ENCODE data around the gene IFT25.
"Not testable (repeated sequence)": the region's sequence is repeated elsewhere in the genome, so short reads cannot be mapped to it uniquely, and the experiment has no call there.

The IFT25 gene

DNA sequence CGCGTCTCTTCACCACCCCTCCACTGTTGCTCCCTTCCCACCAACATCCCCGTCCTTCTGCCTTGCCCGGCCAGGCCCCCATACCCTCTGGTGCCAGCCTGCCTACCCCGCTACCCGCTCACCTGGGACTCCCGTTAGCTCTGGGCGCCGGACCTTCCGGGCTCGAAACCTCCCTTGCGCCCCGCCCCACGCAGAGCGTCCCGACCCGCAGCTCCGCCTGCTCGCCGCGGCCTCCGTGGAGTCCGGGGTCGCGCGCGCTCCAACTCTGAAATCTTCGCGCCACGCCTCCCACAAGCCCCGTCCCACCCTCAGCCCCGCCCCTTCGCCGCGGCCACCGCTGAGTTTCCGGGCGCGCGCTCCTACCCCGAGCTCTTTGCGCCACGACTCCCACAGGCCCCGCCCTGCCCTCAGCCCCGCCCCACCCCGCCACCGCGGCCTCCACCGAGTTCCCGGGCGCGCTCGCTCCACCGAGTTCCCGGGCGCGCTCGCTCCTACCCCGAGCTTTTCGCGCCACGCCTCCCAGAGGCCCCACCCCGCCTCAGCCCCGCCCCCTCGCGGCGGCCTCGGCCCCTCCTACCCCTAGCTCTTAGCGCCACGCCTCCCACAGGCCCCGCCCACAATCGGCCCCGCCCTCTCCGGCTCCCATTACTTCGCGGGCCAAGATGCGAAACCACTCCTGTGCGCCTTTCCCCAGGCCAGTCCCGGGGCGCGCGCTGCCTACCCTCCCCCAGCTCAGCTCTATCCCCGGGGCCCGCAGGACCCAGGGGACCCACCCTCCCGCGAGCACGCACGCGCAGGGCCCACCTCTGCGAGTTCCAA, at the start of gene IFT25:
IFT25 (minus strand) TSS at position 267 of the 819 bp plus-strand sequence. CDS start 5,617 bp downstream, outside the sequence.
- DNase-seq: peak; percentile 96 to 97

DNA sequence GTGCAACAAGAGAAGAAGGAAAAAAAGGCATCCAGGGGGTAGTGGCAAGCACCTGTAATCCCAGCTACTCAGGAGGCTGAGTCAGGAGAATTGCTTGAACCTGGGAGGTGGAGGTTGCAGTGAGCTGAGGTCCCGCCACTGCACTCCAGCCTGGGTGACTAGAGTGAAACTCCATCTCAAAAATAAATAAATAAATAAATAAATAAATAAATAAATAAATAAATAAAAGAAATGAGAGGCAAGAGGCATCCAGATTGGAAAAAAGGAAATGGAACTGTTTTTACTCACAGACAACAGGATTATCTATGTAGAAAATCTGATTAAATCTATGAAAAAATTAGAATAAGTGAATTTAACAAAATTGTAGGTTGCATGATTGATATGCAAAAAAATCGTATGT, 49.0 kb upstream of the IFT25 start:
- not testable (repeated sequence) for DNase-seq

DNA sequence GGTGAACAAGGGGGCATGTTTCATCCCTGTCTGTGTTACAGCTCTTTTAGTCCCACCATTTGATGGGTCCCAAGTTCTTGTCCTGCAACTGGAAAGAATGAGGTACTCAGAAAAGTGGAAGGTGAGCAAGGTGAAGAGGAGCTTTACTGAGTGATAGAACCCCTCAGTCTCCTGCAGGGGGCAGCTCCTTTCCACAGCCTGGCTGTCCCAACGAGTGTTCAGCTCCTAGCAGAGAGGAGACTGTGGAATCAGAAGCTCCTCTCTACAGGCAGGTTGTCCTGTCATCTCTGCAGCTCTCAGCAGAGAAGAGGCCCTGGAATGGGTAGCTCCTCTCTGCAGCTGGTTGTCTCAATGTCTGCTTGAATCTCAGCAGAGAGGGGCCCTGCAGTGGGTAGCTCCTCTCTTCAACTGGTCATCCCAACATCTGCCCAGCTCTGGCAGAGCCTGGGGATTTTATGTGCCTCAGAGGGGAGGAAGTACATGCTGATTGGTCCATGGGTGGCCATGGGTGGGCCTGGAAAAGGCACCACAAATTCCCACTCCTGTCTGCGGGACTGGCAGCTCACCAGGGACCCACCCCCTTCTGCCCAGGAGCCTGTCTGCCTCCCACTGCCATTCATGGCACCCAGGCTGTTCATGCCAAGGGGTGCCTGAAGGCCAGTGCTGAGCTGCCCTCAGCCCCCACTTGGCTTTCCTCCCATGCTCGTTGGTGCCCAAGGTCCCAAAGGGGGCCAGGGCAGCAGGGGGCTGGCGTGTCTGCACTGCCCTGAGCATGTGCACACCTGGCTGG, 46.8 kb upstream of the IFT25 start:
- no peak for DNase-seq

DNA sequence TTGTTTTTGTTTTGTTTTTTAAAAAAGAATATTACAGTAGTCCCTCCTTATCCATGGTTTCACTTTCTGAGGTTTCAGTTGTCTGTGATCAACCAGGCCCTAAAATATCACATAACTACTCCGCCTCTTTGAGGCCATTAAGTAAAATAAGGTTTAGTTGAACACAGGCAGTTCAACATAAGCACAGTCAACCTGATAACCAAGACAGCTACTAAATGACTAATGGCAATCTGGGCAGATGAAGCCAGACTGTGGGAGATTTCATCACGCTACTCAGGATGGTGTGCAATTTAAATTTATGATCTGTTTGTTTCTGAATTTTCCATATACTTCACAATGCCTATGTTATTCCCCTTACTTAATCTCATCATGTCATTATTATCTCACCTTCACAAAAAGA, 42.4 kb upstream of the IFT25 start:
- DNase-seq: no peak

DNA sequence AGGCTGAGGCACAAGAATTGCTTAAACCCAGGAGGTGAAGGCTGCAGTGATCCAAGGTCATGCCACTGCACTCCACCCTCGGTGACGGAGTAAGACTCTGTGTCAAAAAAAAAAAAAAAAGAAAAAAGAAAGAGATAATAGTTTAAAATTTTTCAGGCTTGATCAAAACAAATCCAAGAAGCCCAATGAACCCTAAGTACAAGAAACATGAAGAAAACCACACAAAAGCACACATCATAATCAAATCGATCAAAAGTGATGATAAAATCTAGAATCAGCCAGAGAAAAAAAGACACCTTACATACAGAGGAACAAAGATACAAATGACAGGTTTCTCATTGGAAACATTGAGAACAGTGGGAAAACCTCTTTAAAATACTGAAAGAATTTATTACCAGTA, 41.0 kb upstream of the IFT25 start:
- peak in 1 of 2 donors; percentile 3 for DNase-seq

DNA sequence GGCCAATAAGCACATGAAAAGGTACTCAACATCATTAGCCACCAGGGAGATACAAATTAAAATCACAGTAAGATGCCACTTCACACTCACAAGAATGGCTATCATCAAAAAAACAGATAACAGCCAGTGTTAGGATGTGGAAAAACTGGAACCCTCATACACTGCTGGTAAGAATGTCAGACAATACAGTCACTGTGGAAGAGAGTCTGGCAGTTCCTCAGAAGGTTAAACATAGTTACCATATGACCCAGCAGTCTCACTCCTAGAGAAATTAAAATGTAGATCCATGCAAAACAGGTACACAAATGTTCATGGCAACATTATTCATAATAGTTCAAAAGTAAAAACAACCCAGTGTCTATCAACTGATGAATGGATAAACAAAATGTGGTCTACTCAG, 39.2 kb upstream of the IFT25 start:
- DNase-seq: no peak

DNA sequence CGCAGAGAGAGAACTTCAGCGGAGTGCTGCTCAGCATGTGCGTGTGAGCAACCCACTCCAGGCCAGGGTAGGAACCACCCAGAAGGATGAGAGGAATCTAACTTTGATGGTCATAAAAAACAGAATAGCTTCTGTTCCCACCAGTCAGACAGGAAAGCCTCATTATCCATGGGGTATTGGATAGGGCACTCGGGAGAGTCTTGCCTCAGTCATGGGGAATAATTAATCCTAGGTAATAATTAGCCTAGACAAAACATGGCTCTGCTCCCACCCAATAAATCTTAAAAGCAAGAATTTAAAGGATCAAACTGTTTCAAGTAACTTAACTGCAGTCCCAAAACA, 37.2 kb upstream of the IFT25 start:
- DNase-seq: no peak

DNA sequence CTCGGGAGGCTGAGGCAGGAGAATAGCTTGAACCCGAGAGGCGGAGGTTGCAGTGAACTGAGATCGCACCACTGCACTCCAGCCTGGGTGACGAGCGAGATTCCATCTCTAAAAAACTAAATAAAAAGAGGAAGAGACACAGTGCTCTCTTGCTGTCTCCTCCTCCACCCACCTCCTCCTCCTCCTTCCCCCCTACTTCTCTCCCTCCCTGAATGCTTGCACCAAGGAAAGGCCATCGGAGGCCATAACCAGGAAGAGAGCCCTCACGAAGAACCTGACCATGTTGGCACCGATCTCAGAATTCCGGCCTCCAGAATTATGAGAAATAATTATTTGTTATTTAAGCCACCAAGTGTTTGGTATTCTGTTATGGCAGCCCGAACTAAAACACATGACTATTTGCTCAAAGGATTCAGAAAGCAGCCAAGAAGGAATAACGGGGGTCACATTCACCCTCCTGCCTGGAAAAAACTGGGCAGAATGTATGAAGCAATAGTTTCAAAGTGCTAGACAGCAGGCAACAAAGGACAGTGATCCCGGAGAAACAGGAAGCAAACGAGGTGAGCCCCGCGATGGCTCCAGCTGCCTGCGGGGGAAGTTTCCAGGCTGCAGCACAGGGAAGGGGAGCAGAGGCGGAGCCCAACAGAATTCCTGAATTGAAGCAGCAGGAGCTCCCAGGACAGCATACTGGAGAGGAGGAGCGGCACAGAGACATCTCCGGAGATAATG, 36.7 kb upstream of the IFT25 start:
- DNase-seq: no peak

DNA sequence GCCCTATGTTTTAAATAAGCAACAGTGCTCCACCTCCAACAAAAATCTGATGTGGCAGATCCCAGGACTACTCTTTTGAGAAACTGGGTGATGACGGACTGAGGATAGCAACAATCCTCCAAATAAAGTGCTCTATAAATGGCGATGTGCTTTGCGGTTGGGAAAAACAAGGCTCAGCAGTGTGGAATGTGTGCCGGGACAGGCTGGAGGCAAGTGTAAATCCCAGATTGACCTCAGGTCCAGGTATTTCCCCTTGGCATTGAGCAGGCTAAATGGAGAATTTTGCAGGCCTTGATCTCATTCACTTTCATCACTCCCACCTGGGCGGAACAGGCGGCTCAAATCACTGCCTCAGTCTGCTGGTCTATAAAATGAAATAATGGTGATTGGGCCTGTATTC, 35.7 kb upstream of the IFT25 start:
- no peak for DNase-seq

DNA sequence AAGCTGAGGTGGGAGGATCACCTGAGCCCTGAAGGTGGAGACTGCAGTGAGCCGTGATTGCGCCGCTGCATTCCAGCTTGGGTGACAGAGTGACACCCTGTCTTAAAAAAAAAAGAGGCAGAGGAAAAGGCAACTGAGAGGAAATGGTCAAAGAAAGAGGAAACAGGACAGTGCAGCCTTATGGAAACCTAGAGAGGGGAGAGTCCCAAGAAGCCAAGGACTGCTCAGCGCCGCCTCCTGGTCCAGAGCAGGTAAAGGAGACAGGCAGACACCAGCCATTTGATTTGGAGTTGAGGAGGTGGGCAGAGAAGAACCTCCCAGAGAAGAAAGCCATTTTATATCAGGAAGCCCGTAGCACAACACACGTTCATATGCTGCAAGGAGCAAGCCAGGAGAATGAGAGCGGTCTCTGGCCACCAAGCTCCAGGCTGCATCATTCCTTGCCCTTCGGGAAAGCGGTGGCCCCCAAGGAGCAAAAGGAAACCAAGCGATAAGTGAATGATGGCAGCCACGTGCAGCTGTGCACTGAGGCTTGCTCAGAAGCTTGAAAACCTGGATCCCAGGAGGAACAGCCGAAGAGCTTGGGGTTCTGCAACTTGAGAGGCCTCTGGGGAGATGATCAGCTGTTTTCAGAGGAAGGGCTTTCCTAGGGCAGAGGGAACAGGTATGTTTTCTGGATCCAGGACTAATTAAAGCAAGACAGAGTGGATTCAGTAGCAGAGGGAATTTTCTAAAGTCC, 34.4 kb upstream of the IFT25 start:
- no peak for DNase-seq

DNA sequence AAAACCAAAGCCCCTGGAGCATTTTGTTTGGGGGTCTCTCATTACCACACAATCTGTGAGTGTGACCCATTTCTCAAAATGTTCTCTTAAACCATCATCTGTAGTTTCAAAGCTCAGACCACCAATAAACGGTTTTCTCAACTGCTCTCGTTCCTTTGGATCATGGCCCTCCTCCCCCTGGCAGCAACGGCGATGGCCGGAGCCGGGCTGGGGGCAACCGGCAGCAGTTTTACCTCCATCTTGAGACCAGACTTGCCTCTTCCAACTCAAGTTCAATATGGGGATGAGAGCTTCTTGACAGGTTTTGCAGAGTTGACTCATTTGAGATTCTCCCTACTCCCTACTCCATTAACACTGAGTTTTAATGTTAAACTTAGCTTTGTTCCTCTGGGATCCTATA, 30.4 kb upstream of the IFT25 start:
- no peak for DNase-seq

DNA sequence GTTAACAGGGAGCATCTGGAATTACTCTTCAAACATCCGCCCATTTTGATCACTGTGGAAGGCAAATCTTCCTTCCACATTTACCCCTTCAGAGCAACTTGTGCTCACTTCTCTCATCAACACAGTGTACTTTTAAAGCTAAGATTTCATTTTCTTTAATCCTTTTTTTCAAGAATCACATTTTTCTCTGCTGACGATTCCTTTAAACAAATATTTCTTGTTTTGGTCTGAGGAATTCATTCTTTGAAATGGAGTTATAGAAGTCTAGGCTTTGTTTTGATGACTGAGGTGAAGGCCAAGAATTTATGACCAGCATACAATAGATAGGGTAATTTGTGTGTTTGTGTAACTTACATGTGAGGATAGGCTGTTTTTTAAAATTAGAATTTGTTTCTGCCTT, 26.2 kb upstream of the IFT25 start:
- no peak for DNase-seq

DNA sequence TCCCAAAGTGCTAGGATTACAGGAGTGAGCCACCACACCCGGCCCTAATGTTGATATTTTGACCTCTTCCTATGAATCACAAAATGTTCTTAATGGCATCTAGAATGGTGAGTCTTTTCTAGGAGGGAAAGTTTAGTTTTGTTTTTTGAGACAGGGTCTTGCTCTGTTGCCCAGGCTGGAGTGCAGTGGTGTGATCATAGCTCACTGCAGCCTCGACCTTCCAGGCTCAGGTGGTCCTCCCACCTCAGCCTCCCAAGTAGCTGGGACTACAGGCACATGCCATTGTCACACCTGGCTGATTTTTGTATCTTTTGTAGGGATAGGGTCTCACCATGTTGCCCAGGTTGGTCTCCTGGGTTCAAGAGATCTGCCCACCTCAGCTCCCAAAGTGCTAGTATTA, 23.8 kb upstream of the IFT25 start:
- DNase-seq: not testable (repeated sequence)

DNA sequence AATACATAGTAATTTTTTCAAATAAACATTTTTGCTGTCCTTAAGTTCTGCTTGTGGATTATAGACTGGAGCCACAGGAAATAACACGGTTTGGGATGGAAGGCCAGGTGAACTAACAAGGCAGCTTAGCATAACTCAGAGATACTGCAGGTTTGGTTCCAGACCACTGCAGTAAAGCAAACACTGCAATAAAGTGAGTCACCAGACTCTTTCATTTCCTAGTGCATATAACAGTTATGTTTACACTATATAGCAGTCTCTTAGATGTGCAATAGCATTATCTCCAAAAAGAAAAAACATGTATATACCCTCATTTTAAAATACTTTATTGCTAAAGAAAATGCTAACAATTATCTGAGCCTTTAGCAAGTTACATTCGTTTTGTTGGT, 22.6 kb upstream of the IFT25 start:
- no peak for DNase-seq

DNA sequence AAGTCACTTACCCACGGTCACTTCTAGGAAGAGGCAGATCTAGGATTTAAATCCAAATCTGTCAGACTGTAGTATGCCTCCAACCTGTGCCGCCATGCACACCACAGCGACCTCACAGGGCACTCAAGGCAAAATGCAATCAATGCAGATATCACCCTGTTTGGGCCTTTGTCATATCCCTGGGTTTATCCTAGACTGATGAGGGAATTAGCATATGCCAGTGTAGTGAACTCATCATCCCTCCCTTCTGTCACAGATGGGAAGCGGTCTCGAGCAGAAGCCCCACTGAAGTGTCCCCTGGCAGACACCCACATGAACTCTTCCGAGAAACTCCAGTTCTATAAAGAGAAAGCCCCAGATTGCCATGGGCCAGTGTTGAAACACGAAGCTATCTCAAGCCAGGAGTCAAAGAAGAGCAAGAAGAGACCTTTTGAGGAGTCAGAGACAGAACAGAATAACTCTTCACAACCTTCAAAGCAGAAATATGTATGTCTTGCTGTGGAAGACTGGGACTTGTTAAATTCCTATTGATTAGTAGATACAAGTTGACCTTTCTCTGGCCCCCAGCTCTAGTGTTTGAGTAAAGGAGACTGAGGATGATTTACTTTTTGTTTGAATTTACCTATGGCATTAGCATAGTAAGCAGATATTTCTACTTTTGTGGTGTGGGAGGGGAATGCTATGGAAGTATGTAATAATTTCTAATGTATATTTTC, 22.1 kb upstream of the IFT25 start:
- DNase-seq: no peak

DNA sequence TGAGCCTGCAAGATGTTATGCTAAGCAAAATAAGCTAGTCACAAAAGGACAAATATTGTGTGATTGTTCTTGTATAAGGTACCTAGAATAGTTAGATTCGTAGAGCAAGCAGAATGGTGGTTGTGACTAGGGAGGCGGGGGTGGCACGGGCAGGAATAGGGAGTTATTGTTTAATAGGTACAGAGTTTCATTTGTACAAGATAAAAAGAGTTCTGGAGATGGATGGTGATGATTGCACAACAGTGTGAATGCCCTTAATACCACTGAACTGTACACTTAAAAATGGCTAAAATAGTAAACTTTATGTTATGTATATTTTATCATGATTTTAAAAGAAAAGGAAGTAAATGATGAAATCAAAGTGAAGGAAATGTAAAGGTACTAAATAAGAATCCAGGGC, 21.3 kb upstream of the IFT25 start:
- no peak for DNase-seq

DNA sequence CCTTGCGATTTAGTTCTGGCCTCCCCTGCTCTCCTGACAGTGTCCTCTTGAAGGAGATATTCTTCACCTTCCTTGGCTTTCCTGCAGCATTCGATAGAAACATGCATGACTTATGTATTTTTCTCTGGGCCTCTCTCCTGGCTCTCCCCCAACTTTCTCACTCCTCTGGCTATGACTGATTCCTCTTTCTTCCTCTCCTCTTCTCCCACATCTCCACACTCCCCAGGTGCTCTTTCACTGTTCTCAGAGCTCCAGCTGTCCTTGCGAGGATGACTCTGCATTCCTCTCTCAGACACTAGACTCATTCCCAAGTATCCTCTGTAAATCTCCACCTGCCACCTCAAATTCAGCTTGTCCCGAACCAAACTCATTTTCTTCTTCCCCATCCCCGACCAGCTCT, 18.6 kb upstream of the IFT25 start:
- no peak for DNase-seq

DNA sequence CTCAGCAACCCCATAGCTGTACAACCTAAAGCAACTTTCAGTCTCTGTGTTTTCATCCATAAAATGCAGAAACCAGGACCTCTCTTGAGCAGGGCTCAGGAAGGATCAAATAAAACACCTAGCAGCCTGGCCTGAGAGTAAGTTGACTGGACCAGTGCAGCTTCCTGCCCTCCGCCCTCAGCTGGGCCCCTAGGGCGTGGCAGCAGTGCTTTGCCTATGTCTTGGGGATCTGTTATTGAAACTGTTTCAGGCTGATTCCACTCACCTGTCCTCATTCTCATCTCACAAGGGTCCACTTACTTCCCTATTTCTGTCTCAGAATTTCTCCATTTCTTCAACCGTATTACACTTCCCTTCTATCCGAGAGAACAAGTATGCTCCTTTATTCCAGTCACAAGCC, 18.0 kb upstream of the IFT25 start:
- no peak for DNase-seq

DNA sequence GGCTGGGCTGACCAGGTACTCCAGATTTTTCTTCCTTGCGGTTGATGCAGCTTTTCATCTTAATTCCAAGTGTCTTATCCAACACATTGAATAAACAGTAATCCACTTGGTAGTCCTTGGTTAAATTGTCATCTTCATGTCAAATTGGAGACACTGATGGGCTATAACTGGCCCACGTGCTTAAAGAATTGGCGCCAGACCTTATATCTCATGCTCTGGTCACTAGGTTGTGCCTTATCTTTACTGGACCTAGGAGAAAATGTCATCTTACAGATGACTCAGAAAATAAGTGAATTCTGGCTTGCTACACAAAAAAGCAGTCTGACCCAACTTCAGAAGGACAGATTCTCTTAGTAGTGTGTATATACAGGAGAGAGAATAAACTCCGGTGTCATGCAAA, 16.9 kb upstream of the IFT25 start:
- DNase-seq: no peak

DNA sequence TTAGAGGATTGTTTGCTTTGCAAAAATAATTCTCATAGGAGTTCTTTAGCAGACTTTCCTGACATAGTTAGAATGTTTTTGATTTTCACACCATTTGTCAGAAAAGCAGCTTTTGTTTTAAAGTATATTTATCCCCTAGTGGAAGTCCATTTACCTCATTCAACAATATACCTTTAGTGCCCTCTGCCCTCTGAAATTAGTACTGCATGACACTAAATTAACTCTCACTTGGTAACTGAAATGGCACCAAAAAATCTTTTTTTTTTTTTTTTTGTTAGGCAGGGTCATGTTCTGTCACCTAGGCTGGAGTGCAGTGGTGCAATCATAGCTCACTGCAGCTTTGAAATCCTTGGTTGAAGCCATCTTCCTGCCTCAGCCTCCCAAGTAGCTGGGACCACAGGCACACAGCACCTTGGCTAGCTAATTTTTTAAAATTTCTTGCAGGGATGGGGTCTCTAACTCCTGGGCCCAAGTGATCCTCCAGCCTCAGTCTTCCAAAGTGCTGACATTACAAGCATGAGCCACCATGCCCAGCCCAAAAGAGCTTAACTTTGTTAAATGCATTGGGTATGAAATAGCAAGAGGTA, 14.3 kb upstream of the IFT25 start:
- peak in 1 of 2 donors; percentile 73 for DNase-seq

DNA sequence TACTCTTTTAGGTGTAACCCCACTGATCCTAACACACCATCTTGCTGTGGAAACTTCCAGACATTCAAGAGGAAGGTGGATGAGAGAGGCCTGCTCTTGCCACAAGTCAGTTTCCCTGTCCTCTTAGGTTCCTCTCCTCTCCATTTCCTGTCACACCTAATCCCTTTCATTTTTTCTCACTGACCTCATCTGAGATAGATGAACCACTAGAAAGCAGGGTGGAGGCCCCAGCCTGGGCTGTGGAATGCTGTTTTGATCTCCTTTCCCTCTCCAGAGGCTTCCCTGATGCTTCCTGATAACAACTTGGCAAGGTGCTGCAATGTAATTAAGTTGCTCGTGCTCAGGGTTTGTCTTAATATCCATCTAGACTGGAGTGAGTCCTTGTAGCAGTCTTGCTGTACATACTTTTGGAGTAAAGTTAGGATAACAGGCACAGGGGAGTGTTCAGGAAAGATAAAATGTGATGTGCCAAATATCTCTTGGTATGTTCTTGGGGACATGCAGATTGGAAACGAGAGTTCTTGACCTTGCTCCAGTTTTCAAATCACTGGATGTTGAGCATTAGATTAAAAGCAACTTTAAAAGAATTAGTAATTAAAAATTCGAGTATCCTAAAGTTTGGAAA, 11.8 kb upstream of the IFT25 start:
- no peak for DNase-seq
